Testis (tissue), 3 donors: Measurements from ENCODE around the gene NRL. TPM values are rescaled to one million over a fixed set of nuclear protein-coding genes. Genes with fewer than 3 reads are reported as not detected.

ENCODE experiments used
- DNase-seq: peaks from one replicate; pipeline ENCODE4 v3.0.0-alpha.2; 2019
- H3K27ac ChIP-seq, 2 donors: fragments of 200-600 bp; sonication (generic); one replicate each; pipeline ENCODE4 v1.5.1; 2019
- H3K27me3 ChIP-seq: fragments of 200-600 bp; sonication (generic); one replicate; pipeline ENCODE4 v1.5.1; 2019
- H3K36me3 ChIP-seq: fragments of 200-600 bp; sonication (generic); one replicate; pipeline ENCODE4 v1.5.1; 2017; ENCODE audit warnings: low read depth; ENCODE audit errors: missing control alignments
- H3K4me1 ChIP-seq: fragments of 200-600 bp; sonication (generic); one replicate; pipeline ENCODE4 v1.5.1; 2019
- H3K4me3 ChIP-seq, 2 donors: fragments of 200-600 bp; sonication (generic); one replicate each; pipeline ENCODE4 v1.5.1; 2017 to 2019
- H3K9me3 ChIP-seq: fragments of 200-600 bp; sonication (generic); one replicate; pipeline ENCODE4 v1.5.1; 2017
- POLR2A ChIP-seq: fragments of 450-650 bp; IDR thresholded peaks from one replicate; pipeline ENCODE4 v1.6.1; 2017; ENCODE audit warnings: antibody characterized with exemption, mild to moderate bottlenecking, moderate library complexity
- WGBS, 2 donors: methylation state at CpG; one replicate each; pipeline ENCODE4 v1.1.5; 2018; 5-methylcytosine and 5-hydroxymethylcytosine counted together
- intact Hi-C: fragments of 100-400 bp; cut with DNase I; formaldehyde crosslinking; loops from one replicate; pipeline ENCODE4 v1.15.1; 2023; ENCODE audit warnings: low total_unique reads
- polyA plus RNA-seq: library from polyadenylated mRNA; stranded (reverse); fragments of 350-450 nt; fragmentation: Illumina TruSeq; extraction: RNeasy Lipid Tissue Mini Kit (QIAGEN cat#74804); gene quantifications from one replicate; pipeline ENCODE4 v1.2.3, GENCODE V29; 2014; ENCODE audit warnings: low read depth, low replicate concordance; ENCODE audit not compliant: insufficient read depth
- total RNA-seq, 2 donors: library from RNA; depleted of rRNA; stranded (reverse); fragments of >200 nt; gene quantifications; one replicate each; pipeline ENCODE4 v1.2.3, GENCODE V29; 2016
- TF ChIP-seq, protein P1 (sequence below), 3 experiments: fragments of 450-650 bp in 2 of 3; fragments of 200-600 bp in 1 of 3; sonication (generic) in 1 of 3; IDR thresholded peaks; one replicate each; pipeline ENCODE4 v1.5.1; 2016 to 2019; ENCODE audit warnings: antibody characterized with exemption in 3 of 3, mild to moderate bottlenecking in 2 of 3, moderate library complexity in 1 of 3

NRL gene
- total and polyA plus RNA-seq, 3 donors from 2014 or later = 6.6 to 8.3 (median 8.2) TPM

DNA sequence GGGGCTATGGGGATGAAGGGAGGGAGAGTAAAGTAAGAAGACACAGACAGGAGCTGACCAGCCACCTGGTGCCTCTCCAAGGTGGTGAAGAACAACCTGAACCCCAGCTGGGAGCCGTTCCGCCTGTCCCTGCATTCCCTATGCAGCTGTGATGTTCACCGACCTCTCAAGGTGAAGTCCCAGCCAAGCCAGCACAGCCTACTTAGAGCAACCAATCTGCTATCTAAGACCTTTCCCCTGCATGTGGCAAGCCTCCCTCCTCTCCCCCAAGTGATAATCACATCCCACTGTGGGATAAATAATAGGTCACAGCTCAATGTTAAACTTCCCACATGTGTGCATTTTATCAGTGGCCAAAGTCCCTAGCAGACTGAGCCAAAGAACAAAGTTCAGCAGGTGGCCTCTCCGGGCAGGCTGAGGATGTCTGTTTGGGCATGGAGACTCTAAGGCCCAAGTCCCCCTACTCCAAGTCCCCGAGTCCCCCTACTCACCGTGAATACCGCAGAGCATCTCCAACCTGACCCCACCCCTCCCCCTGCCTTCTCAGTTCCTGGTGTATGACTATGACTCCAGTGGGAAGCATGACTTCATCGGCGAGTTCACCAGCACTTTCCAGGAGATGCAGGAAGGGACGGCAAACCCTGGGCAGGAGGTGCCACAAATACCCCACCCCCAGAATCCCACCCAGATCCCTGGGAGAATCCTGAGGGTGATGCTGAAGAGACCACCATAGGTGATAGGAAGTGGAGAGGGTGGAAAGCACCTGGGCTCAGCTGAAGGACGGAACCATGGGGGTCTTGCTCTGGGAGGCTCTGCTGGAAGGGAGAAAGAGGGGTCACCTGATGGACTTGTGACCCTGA lies 39.9 kb downstream of the NRL start:
- no peak for DNase-seq
- Histone ChIP-seq H3K36me3 (no peaks in the 10 kb centered on the region), H3K4me1 (no peaks in the 10 kb centered on the region), H3K27ac (no peak overlapping the region), H3K4me3 (no peak overlapping the region), H3K9me3 (no peaks in the 10 kb centered on the region), H3K27me3 (no peaks in the 10 kb centered on the region)
- no peak for TF ChIP-seq POLR2A
- TF ChIP-seq, protein P1, sequence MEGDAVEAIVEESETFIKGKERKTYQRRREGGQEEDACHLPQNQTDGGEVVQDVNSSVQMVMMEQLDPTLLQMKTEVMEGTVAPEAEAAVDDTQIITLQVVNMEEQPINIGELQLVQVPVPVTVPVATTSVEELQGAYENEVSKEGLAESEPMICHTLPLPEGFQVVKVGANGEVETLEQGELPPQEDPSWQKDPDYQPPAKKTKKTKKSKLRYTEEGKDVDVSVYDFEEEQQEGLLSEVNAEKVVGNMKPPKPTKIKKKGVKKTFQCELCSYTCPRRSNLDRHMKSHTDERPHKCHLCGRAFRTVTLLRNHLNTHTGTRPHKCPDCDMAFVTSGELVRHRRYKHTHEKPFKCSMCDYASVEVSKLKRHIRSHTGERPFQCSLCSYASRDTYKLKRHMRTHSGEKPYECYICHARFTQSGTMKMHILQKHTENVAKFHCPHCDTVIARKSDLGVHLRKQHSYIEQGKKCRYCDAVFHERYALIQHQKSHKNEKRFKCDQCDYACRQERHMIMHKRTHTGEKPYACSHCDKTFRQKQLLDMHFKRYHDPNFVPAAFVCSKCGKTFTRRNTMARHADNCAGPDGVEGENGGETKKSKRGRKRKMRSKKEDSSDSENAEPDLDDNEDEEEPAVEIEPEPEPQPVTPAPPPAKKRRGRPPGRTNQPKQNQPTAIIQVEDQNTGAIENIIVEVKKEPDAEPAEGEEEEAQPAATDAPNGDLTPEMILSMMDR (IDR thresholded peaks at IDR 0.05) = no peak
- intact Hi-C loops = no loop called here
- 75 to 78% methylated on average over 8 to 11 of the region's 11 CpGs for WGBS, 2 donors

DNA sequence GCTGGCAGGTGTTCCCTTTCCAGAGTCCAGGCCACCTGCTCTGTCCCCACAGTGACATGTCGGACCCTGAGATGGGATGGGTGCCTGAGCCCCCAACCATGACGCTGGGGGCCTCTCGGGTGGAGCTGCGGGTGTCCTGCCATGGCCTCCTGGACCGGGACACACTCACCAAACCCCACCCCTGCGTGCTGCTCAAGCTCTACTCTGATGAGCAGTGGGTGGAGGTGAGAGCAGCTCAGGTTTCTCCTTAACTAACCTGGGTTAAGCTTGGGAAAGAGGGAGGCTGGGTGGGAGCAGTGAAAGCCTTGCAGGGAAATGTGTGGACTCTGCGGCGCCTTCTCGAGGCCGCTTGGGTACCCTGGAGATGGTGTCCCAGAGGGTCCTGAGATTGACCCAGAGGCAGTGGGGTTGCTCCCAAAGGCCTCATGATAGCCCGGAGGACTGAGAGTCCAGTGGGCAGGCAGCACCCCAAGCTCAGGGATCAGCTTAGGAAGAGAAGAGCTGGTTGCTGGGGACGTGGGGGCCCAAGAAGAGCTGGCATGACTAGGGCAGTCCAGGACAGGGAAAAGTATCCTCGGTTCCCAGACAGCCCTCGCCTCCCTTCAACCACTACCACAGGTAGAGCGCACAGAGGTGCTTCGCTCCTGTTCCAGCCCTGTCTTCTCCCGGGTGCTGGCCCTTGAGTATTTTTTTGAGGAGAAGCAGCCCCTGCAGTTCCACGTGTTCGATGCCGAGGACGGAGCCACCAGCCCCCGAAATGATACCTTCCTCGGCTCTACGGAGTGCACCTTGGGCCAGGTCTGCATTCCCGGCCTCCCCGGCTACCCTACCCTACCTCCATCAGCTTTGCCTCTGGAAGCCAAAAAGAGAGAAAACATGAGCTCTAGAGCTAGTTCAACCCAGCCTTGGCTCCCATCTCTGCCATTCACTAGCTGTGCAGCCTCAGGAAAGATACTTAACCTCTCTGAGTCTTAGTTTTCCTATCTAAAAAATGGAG lies 41.6 kb downstream of the NRL start:
- intact Hi-C loops = no loop called here
- H3K9me3 ChIP-seq = no peaks in the 10 kb centered on the region
- WGBS, 2 donors = 88 to 90% methylated on average over 20 to 26 of the region's 26 CpGs
- no peak overlapping the region for H3K27ac ChIP-seq
- TF ChIP-seq, protein P1 (IDR thresholded peaks at IDR 0.05) = no peak
- TF ChIP-seq POLR2A = no peak
- H3K27me3 ChIP-seq = no peaks in the 10 kb centered on the region
- no peak for DNase-seq
- H3K36me3 ChIP-seq = no peaks in the 10 kb centered on the region
- H3K4me1 ChIP-seq = no peaks in the 10 kb centered on the region
- no peak overlapping the region for H3K4me3 ChIP-seq

DNA sequence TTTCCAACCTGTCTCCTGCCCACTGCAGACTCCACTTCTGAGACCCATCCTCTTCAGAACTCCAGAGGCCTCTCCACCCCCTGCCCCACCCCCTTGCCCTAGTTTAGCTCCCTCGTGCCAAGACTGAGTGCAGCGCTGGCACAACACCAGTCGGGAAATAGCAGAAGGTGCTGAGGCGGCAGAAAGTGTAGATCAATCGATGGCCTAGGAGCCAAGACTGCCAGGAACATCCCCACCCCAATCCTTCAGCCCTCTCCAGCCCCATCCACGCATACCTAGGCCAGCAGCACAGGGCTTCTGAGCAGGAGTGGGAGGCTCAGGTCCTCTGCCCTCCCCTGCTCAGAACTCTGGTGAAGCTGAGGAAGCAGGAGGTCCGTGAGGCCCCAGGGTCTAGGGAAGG lies 42.3 kb downstream of the NRL start:
- no peak for DNase-seq
- TF ChIP-seq, protein P1 (IDR thresholded peaks at IDR 0.05) = no peak
- TF ChIP-seq POLR2A = no peak
- Histone ChIP-seq H3K27ac (no peak overlapping the region), H3K9me3 (no peaks in the 10 kb centered on the region), H3K27me3 (no peaks in the 10 kb centered on the region), H3K4me1 (no peaks in the 10 kb centered on the region), H3K36me3 (no peaks in the 10 kb centered on the region), H3K4me3 (no peak overlapping the region)
- WGBS, 2 donors = 69 to 72% methylated on average over 6 to 7 of the region's 7 CpGs
- intact Hi-C loops = no loop called here

DNA sequence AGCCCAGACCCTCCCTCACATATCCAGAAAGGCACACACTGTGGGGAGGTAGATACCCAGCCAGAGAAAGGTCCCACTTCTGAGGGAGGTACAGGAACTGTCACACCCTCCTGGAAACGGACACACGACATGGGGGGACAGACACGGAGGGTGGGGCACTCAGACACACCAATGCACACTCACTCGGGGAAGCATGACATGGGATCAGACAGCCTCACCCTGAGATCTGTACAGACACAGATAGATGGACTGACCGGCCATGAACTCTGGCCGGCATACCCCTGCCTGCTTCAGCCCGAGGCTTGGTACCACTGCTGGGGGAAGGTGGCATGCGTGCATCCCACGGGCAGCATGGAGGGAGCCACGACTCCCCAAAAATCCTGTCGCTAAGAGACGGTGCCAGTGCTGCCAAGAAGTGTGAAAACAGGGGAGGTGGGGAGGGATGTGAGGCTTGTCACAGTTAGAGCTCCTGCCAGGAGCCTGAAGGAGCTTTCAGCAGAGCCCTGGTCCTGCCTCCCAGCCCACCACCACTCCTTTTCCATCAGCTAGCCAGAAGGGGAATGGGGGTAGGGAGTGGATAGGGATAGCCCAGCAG lies 42.8 kb downstream of the NRL start:
- 63% methylated on average over 12 of the region's 12 CpGs; no CpG with 5 or more reads in 1 of the 2 donors for WGBS, 2 donors
- intact Hi-C loops = no loop called here
- no peaks in the 10 kb centered on the region for H3K36me3 ChIP-seq

More for the DNA sequence above, 42.8 kb downstream of the NRL start:
- Histone ChIP-seq H3K27ac (no peak overlapping the region), H3K4me1 (no peaks in the 10 kb centered on the region), H3K9me3 (no peaks in the 10 kb centered on the region), H3K4me3 (no peak overlapping the region), H3K27me3 (no peaks in the 10 kb centered on the region)
- TF ChIP-seq POLR2A = no peak
- TF ChIP-seq, protein P1 (IDR thresholded peaks at IDR 0.05) = no peak
- no peak for DNase-seq
